ENCODE data around the gene STAP2. TPM values are rescaled to one million over a fixed set of nuclear protein-coding genes. Genes with fewer than 3 reads are reported as not detected.

Gene STAP2
- total RNA-seq, 1 donor from 2014 or later = 14.8 TPM

DNA sequence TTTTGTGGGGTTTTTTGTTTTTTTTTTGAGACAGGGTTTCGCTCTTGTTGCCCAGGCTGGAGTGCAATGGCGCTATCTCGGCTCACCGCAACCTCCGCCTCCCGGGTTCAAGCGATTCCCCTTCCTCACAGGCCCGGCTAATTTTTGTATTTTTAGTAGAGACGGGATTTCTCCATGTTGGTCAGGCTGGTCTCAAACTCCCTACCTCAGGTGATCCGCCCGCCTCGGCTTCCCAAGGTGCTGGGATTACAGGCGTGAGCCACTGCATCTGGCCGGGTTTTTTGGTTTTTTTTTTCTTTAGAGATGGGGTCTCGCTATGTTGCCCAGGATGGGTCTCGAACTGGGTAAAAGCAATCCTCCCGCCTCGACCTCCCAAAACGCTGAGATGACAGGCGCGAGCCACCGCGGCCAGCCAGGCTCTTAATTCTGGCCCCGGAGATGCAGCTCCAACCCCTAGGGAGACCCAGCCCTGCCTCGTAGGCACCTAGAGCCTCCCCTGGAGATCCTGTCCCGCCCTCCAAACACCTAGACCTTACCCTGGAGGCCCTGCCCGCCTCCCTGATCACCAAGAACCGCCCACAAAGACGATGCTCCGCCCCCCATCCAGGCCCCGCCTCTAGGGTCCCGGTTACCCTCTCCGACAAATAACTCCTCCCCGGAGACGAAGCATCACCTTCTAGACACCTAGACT, 9.5 kb downstream of the STAP2 start:
- intact Hi-C loops (cut with micrococcal nuclease) = loop anchor here (1.0 to 5.0 kb wide), 12 partner anchors 9 to 1358 kb away; partner anchors contain the start of genes FSD1, MRPL54, SH3GL1 and STAP2

DNA sequence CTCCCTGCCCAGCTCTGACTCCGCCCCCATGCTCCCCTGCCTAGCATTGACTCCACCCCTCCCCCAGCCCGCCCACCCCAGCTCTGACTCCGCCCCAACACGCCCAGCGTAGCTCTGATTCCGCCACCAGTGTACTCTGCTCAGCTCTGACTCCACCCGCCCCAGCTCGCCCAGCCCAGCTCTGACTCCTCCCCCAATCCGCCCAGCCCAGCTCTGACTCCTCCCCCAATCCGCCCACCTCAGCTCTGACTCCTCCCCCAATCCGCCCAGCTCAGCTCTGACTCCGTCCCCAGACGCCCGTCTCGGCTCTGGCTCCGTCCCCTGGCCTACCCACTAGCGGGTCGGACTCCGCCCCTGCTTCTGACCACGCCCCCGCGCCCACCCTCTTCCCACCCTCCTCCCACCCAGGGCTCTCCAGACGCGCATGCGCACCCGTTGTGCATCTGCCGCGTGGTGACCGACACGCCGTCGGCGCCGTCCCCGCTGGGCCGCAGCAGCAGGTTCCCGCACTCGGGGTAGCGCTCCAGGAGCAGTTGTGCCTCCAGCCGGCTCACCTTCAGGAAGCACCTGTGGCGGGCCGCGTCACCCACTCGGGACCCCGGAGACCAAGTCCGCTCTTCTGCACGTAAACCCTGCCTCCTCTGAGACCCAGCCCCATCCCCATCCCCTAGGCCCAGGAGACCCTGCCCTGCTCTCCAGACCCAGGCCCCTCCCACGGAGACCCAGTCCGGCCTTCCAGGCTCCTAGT, 10.2 kb downstream of the STAP2 start:
- intact Hi-C loops (cut with micrococcal nuclease) = loop anchor here (1.0 to 5.0 kb wide), 12 partner anchors 10 to 1359 kb away; partner anchors contain the start of genes FSD1, MRPL54, SH3GL1 and STAP2

DNA sequence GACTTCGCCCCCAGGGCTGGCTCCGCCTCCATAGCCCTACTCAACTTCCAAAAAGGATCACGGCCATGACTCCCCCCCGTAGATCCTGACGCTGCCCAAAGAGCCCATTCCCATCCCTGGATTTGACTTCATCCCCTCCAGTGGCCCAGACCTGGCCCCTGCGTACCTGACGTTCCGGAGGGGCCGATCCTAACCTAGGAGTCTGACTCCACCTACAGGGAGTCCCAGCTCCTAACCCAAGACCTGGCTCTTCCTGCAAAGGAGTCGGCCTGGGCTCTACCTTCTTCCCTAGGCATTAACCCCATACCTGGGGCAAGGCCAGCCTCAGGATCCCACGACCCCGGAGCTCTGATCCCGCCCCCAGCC, 10.8 kb downstream of the STAP2 start:
- intact Hi-C loops (cut with micrococcal nuclease) = loop anchor here (1.0 to 5.0 kb wide), 13 partner anchors 10 to 1359 kb away; partner anchors contain the start of genes FSD1, MRPL54, SH3GL1 and STAP2

DNA sequence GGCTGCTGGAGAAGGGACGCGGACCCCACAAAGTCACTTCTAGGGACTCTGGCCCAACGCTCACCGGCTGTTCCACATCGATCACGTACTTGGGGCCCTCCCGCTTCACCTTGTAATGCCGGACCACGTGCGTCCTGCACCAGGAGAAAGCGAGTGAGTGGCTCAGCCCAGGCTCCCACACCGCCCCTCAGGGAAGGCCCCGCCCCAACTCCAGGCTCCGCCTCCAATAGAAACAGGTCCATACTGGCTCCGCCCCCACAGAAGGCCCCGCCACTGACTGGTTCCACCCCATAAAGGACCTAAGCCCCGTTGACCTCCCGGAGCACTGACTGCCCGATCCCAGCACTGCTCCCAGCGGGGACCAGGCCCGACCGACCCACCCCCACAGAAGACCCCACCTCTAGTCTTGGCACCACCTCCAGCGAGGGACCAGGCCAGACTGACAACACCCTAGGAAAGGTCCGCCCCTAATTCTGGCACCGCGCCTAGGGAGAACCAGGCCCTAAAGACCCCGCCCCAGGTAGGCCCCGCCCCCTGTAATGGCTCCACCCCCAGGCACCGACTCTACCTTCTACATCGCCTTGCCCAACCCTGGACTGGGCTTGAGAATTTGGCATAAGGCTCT, 11.3 kb downstream of the STAP2 start:
- intact Hi-C loops (cut with micrococcal nuclease) = loop anchor here (1.0 to 5.0 kb wide), 4 partner anchors 130 to 1360 kb away; partner anchors contain the start of gene UBXN6

DNA sequence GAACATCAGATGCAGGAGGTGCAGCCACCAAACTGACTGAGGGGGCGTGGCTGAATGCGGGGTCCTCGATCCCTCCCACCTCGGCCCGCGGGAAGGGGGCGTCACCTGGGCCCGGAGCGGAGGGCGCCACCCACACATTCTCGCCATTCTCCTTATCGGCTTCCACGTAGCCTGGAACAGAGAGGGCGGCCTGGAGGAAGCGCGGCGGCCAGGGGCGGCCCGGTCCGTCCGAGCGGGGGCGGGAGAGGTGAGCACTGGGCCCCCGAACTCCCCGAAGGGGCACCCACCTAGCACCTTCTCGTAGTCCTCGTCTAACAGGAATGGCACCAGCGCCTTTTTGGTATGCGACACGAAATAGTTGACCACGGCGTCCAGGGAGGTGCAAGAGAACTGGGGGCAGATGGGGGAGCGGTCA, 11.8 kb downstream of the STAP2 start:
- intact Hi-C loops (cut with micrococcal nuclease) = loop anchor here (1.0 to 5.0 kb wide), 4 partner anchors 130 to 1360 kb away; partner anchors contain the start of gene UBXN6

DNA sequence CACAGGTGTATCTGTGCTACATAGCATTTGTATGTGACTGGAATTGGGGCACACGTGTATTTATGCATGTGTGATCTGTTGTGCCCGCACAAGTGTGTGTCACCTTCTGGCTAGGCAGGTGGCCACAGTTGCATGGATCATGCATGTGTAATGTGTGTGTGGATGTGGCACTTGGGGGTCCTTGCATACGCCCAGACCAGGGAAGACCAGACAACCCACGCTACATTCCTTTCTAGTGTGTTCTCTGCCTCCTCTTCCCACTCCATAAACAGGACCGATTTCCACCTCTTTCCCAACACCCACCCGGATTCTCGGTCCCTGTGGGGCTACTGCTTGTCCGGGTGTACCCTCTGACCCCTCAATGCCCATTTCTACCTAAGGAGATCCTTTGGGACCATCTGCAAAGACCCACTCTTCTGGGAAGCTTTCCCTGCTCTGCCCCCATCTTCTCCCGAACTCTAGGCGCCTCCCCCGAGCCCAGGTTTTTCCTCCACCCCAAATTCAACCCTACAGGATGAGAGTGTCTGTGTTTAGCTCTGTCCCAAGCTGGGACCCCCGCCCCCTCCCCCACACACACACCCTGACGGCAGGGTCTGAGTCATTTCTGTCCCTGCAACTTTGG, 12.3 kb downstream of the STAP2 start:
- intact Hi-C loops (cut with micrococcal nuclease) = loop anchor here (5.0 kb wide), 3 partner anchors 131 to 1361 kb away; partner anchors contain the start of gene UBXN6

DNA sequence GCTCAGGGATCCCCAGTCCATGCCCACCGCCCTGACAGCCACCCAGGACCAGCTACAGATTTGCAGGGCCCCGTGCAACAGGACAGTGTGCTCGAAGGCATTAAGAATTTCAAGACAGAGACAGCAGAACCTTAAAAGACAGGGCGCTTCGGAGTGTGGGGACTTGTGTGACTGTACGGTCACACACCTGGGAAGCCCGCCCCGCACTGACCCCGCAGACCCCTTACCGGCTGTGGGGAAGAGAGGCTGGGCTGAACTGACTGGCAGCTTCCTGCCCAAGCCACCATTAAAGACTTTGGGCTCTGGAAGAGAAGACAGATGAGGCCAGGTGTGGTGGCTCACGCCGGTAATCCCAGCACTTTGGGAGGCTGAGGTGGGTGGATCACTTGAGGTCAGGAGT, 14.4 kb downstream of the STAP2 start:
- intact Hi-C loops (cut with micrococcal nuclease) = no loop called here

DNA sequence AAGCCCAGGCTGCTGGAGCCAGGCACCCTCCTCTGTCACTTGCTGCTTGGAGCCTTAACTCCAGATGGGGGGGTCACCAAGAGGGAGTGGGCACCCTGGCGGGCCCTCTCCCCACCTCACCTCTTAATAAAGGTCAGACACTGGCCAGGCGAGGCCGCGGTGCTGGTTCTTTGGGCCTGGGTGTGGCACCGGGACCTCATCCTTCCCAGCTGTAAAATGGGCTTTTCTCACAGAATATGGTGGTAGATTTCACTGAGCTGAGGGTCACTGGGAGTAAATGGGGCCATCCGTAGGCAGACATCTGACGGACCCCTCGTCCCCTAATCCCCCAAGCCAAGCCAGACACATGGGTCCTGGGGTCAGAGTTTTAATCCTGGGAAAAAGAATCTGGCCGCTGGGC, 14.9 kb downstream of the STAP2 start:
- intact Hi-C loops (cut with micrococcal nuclease) = no loop called here

DNA sequence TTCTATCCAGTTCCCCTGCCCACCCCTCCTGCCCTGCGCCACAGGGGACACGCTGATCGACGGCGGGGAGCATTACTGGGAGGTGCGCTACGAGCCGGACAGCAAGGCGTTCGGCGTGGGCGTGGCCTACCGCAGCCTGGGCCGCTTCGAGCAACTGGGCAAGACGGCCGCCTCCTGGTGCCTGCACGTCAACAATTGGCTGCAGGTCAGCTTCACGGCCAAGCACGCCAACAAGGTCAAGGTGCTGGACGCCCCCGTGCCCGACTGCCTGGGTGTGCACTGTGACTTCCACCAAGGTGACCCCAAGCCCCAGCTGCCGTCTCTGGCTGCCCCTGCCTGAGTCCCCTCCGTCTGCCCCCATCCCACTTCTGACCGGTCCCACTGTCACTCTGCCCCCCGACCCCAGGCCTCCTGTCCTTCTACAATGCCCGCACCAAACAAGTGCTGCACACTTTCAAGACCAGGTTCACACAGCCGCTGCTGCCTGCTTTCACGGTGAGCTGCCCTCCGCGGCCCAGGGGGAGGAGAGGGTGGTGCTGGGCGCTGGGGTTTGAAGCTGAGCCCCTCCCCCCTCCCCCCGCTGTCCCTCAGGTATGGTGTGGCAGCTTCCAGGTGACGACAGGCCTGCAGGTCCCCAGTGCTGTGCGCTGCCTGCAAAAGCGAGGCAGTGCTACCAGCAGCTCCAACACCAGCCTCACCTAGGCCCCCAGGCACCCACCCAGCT, 15.5 kb downstream of the STAP2 start:
- intact Hi-C loops (cut with micrococcal nuclease) = no loop called here

DNA sequence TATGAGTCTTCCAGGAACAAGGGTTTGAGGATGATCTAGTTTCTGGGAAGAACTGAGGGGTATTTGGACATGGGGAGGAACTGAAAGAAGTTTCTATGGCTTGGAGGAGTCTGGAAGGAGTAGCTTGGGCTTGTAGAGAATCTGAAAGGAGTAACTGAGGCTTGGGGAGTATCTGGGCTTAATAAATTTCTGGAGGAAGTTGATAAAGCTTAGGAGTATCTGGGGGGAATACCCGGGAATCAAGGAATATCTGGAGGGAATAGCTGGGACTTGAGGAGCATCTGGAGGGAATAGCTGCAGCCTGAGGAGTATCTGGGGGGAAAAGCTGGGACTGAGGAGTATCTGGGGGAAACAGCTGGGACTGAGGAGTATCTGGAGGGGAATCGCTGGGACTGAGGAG, 18.2 kb downstream of the STAP2 start:
- intact Hi-C loops (cut with micrococcal nuclease) = no loop called here

DNA sequence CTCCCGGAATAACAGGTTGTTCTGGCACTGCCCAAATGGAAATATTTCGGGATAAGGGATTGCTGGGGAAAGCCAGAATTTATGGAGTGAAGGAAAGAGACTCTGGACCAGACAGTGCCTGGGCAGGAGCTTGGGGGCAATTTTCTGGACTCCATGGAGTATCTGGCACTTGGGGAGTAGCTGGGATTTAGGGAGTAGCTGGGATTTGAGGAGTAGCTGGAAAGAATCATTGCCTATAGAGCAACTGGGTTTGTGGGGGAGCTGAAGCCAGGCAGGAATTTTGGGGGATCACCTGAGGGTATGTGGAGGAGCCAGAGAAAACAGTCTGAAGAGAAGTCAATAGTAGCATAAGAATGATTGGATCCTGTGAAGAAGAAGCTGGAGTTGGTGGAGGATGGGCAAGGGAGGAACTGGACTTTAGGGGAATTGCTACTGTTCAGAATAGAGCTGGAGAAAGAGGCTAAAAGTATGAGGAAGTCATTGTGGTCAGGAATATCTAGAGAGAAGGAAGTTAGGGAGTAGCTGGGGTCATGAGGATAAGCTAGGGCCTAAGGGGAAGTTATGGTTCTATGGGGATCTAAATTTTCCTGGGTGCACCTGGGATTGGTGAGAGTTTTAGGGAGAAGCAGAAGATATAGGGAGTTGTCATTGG, 19.4 kb downstream of the STAP2 start:
- intact Hi-C loops (cut with micrococcal nuclease) = no loop called here

DNA sequence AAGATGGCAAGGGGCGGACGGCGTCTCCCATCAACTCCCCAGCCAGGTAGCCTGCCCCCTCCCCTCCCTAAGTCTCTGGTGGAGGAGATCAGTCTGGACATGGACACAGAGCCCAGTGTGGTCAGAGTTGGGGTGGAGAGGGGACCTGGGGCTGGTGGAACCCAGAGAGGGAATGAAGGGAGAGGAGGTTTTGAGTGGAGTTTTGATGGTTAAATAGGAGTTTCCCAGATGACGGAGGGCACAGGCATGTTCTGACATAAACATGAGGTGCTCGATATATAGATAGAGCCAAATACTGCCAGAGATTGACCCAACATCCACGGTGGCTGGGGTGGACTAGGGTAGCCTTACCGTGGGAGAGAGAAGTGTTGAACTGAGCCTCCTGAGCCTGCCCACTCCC, 20.2 kb downstream of the STAP2 start:
- intact Hi-C loops (cut with micrococcal nuclease) = no loop called here

DNA sequence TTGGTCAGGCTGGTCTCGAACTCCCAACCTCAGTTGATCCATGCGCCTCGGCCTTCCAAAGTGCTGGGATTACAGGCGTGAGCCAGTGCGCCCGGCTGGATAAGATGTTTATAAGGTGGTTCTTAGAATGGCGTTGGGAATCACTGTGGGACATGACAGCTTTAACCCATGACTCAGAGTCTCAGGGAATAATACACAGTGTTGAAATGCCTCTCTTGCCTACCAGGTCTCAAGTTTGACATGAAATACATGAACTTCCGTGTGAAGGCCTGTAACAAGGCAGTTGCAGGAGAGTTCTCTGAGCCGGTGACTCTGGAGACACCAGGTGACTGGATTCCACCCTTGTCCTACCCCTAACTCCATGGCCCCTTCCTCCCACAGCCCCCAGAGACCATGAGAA, 21.7 kb downstream of the STAP2 start:
- intact Hi-C loops (cut with micrococcal nuclease) = no loop called here

DNA sequence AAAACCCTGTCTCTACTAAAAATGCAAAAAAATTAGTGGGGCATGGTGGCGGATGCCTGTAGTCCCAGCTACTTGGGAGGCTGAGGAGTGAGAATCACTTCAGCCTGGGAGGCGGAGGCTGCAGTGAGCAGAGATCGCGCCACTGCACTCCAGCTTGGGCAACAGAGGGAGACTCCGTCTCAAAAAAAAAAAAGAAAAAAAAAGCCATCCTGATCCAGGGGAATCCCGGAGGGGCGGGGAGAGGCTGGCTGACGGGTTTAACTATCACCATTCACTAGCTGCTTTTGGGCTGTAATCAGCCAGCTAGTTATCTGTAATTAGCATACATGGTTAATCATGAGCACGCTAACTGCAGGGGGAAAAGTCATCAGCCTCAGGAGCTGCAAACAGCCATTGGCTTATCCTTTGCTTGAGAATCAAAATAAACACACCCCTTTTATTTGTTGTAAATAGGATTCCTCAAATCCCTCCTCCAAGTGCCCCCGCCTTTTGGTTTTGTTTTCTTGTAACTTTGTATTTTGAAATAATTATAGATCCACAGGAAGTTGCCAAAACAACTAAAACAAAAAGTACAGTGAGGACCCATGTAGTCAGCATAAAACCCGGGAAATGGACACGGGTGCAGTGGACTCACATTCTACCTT, 24.7 kb downstream of the STAP2 start:
- intact Hi-C loops (cut with micrococcal nuclease) = no loop called here

DNA sequence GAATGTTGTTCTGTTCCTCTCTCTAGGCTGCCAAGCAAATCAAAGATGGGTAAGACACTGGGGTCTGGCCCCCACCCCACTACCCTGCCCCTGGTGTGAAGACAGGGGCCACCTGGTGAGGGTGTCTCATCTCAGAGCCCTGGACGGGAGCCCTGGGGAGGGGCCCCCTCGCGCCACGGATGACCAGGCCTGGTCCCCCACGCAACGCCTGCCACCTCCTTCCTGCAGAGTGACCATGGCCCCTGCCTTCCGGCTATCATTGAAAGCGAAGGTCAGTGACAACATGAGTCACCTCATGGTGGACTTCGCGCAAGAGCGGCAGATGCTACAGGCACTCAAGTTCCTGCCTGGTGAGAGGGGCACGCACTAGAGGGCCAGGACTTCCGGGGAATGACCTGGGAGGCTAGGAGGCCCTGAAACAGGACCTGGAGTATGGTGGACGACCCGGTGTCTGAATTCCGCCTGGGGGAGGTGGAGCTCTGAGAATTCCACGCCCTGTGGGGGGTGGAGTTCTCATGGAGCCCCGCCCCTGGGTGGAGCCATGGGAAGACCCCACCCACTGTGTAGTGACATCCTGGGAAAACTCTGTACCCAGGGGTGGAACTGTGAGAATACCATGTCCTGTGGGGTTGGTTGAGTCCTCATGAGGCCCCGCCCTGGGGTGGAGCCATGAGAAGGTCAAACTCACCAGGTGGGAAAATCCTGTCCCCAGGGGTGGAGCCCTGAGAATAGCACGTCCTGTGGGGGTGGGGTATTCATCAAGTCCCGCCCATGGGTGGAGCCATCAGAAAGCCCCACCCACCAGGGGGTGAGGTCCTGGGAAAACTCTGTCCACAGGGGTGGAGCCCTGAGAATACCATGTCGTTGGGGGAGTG, 28.1 kb downstream of the STAP2 start:
- intact Hi-C loops (cut with micrococcal nuclease) = no loop called here

DNA sequence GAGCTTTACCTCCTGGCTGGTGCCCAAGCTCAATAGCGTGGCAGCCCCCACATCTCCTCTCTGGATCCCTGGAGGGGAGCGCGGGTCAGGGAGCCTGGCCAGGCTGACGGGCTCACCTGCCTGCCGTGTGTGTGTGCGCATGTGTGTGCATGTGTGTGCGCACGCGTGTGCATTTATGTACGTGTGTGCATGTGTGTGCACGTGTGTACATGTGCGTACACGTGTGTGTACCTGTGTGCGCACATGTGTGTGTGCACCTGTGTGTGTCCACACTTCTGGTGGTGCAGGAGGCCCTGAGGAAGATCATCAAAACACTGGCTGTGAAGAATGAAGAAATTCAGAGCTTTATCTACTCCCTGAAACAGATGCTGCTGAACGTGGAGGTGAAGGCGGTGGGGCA, 33.0 kb downstream of the STAP2 start:
- intact Hi-C loops (cut with micrococcal nuclease) = no loop called here

DNA sequence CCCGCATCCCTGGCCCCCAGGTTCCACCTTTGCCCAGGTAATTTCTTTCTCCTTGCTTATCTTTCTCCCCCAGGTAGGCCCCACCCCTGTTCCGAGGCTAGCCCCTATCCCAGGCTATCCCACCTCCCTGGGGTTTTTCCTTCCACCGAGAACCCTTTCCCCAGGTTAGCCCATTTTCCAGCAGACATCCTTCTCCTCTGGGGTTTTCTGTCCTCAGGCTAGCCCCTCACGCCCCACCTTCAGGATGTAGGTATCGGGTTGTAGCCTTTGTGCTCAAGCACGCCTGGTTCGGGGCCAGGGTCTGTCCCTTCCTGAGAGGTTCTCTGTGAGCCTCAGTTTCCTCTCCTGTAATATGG, 33.4 kb downstream of the STAP2 start:
- intact Hi-C loops (cut with micrococcal nuclease) = no loop called here

DNA sequence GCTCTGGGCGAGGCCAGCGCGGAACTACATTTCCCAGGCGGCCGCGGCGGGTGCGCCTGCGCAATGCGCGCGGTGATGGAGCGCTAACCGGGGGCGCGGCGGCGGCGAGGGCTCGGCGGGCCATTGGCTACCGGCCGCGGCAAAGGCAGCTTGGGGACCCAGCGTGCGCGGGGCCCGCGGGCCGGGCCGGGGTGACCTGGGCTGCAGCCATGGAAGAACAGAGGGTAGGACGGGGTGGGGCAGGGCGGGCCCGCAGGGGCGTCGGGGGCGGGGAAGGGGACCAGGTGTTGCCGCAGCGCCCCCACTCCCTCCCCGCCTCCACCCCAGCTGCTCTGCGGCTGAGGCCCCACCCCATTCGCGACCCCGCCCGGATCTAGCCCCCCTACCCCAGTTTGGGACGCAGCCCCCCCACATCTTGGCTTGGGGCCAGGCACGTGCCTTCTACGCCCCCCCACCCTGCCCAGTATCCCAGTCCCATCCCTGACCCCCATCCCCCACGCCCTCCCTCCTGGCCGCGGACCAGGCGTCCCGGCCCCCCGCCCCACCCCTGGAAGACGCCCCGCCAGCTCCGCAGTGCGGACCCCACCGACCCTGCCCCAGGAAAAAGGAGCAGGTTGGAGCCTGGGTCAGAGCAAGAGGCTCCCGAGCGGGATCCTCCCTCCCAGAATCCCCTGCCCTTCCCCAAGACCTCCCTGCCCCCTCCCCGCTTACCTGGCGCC, 33.9 kb downstream of the STAP2 start, which contains the start of gene FSD1:
Gene FSD1, plus strand, starts transcription at position 61 of the 719 bp plus-strand sequence. Its CDS starts 149 bp downstream, at position 210.
- intact Hi-C loops (cut with micrococcal nuclease) = loop anchor here (1.0 kb wide), 2 partner anchors 24 to 39 kb away; partner anchors contain the start of gene MPND
